GM19043 (cell line): ENCODE data around the gene DDR1.

Source experiments
- ATAC-seq: cut with Tn5 transposase; IDR thresholded peaks from one replicate; pipeline ENCODE4 v1.9.1; 2021; ENCODE audit warnings: low read depth; ENCODE audit not compliant: unreplicated experiment

DDR1 gene

DNA sequence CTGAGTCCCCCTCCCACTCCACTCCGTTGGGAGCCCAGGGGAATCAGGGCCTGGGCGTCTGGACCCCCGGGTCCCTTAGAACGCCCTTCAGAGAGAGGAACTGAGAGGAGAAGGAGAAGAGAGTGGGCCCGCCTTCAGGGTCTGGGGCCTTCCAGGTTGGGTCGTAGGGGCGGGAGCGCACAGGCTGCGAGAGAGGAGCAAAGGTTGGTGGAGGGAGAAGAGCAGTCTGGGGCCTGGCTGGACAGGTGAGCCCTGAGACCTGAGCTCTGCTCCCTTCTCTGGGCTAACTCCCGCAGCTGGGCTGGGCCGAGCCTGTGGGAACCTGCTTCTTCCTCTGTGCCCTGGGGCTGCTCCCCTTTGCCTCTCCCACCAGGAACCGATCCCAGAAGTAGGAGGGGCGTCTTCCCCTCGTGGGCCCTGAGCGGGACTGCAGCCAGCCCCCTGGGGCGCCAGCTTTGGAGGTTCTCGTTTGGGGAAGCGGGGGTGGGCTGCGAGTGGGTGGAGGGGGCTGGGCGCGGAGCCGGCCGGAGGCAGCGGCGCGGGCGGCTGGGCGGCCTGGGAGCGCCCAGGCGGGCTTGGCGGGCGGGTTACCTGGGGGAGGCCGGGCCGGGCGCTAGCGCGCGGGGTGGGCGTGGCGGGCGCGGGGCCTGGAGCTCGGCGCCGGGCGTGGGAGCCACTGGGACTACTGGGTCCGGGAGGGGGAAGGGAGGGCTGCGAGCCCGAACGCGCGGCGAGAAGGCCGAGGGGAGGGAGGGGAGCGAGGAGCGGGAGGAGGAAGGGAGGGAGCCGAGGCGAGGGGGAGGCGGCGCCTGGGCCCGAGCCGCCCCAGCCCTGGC lies at the start of gene DDR1:
DDR1 (plus strand) TSS at position 835 of the 836 bp plus-strand sequence. CDS start 4,211 bp downstream, outside the sequence.
- no peak for ATAC-seq

DNA sequence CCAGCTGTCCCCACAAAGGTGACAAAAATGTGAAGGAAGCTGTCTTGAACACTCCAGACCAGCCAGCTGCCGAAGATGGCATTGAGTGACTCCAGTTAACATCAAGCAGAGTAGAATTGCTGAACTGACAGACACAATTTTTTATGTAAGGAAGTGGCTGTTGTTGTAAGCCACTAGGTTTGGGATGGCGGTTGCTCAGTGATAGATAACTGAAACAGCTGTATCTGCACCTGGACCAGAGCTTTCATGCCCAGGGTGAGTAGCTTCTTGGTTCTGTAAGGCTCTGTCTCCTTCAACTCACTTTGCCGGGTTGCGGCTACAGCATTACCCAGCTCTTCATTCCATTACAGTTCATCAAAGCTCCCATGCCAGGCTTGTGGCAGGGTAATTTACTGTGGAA lies 49.7 kb upstream of the DDR1 start:
- ATAC-seq, result no peak

DNA sequence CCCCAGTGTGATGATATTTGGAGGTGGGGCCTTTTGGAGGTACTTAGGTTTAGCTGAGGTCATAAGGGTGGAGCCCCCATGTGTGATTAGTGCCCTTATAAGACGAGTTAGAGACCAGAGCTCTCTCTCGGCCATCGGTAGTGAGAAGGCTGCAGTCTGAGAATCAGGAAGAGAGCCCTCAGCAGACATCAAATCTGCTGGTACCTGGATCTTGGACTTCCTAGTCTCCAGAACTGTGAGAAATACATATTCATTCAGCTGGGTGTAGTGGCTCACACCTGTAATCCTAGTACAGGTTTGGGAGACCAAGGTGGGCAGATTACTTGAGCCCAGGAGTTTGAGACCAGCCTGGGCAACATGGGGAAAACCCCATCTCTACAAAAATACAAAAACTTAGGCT lies 48.7 kb upstream of the DDR1 start:
- no peak for ATAC-seq

DNA sequence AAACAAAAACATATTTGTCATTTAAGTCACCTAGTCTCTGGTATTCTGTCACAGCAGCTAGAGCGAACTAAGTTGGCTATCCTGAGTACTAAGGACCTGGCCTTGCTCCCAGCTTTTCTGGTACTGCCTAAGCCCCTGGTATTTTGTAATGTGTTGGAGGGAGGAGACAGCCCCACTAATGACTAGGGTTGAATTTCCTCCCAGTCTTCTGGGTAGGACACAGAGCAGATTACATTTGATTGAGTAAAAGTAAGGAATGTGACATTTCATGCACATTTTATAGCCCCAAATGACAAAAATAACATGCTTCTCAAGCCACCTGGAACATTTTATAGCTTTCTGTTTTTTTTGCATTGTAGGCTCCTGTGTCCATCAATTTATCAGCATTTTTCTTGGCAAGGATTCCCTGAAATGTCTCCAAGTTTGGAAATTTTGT lies 47.9 kb upstream of the DDR1 start:
- no peak for ATAC-seq

DNA sequence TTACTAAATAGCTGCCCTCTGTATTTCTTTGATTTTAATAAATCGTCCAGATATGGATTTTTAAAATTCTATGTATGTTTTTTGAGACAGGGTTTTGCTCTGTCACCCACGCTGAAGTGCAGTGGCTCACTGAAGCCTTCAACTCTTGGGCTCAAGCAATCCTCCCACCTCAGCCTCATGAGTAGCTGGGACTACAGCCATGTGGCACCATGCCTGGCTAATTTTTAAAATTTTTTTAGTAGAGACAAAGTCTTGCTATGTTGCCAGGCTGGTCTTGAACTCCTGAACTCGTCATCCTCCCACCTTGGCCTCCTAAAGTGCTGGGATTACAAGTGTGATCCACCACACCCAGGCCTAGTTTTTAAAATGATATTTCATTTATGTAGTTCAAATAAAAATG lies 47.4 kb upstream of the DDR1 start:
- ATAC-seq, result no peak

DNA sequence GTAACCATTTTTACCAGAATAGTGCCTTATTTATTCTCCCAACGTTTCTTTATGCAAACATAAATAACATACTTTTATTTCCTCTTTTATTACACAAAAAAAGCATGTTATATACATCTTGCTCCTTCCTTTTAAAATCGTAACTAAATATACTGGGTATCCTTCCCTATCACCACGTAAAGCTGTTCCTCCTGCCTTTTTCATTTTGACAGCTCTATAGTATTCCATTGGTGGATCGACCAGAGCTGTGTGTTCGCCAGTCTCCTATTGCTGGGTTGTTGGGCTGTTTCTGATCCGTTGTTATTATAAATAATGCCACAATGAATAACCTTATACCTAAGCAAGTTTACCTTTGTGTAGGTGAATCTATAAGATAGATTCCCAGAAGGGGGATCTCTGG lies 46.9 kb upstream of the DDR1 start:
- no peak for ATAC-seq

DNA sequence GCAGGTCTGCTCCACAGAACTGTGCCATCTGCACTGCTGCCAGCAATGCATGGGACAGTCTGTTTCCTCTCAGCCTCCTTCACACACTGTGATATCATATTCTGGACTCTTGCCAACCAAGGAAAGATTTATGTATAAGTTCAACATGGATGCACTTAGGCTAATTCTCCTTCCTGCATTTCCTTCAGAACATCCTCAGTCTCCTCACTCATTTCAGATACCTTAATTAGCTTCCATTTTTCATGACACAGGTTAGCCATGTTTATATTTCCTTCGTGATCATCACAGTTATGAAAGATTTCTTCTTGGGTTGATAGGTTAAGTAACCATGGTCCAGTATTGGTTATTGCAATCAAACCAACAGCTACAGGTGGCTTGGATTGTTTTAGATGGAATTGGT lies 46.4 kb upstream of the DDR1 start:
- ATAC-seq, result no peak

DNA sequence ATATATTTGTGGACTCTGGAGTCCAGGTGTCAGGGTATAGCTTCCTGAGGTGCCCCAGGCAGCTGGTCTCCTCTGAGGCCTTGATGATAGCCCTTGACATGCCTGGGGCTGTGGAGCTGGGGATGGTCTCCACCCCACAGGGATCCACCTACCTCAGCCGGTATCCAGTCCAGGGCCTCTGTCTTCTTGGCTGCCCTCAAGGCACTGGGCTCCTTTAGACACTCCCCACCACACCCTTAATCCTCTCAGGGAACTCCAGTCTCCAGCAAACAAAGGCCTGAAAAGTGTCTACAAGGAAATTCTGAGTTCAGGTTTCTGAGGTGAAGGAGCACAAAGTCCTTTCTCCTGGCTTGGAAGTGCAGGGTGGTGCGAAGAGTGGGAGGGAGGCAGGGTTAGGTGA lies 44.6 kb upstream of the DDR1 start:
- ATAC-seq, result no peak

DNA sequence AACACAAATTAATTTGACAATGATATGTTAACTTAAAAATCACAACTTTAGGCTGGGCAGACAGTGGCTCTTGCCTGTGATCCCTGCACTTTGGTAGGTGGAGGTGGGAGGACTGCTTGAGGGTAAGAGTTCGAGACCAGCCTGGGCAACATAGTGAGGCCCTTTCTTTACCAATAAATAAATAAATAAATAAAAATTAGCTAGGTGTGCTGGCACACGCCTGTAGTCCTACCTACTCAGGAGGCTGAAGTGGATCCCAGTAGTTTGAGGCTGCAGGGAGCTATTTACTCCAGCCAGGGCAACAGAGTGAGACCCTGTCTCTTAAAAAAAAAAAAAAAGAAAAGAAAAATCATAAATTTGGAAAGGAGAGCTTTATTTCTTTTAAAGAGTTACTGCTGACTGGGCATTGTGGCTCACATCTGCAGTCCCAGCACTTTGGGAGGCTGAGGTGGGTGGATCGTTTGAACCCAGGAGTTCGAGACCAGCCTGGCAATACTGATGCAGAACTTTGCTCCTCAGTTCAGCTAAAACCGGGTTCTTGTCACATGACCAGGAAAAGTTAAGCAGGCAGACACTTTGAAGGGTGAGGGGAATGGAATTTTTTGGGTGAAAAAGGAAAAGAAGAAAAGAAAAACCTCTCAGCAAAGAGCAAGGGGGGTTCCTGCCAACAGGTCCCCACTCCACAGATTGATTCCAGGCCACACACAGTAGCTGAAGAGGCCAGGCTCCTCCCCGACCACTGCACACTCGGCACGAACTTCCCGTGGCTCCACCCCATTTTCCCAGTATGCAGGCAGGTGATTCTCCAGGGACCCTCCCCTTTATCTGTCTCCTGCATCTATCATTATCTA lies 44.0 kb upstream of the DDR1 start:
- ATAC-seq, result no peak

DNA sequence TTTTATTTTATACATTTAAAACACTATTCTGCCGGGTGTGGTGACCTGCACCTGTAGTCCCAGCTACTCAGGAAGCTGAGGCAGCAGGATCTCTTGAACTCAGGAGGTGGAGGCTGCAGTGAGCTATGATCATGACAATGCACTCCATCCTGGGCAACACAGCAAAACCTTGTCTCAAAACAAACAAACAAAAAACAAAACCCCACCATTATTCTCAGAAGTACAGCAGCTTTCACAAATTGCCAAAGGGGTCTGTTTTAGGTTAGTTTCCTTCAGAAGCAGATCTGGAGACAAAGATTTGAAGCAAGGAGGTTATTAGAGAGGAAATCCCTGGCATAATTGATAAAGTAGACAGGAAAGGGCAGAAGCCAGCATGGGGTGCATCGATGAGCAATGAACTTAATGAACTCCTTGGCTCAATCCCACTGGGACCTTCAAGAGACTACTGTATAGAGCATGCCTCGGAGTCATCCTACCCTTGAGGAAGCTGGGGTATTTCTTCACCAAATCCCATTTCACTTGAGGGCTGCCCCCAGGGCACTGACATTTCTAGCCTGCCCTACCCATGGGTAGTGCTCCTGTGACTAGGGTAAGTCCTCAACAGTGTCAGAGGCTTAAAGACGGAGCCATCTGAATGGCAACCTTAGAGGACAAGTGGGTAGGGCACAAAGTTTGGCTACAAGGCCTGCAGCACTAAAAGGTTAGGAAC lies 43.2 kb upstream of the DDR1 start:
- ATAC-seq, result no peak

DNA sequence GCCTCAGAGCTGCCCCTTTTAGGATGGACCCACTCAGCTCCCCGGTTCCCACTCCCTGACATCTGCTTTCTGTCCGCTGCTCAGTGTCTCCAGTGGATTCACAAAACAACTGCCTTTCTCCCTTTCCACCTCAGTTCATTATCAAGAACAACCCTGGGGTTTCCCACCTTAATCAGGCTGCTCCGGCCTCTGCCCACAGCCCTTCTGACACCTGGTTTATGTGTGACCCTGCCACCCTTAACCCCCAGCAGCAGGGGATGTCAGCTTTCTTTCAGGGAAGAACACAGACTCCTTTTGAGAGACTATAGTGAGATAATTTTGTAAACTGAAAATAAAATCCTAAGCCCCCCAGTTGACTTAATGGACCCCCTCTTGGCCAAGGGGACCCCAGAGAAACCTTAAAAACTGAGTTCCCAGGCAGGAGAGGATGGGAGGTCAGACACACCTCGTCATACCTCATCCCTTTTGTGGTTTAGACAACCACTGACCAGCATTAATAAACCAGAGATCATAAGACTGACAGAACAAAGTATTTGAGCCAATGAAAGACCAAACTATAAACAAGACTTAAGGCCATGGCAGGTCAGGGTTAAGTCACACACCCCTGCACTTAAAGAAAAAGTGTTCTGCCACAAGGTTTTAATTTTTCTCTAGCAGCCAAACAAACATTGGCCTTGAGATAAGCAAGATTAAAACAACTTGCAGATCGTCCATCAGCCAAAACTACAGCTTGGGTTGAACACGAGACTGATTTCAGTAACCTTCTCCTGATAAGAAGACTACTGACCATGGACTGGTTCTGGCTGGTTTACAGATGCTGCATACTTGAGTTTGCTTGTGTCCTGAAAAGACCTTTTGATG lies 42.4 kb upstream of the DDR1 start:
- ATAC-seq, result no peak

DNA sequence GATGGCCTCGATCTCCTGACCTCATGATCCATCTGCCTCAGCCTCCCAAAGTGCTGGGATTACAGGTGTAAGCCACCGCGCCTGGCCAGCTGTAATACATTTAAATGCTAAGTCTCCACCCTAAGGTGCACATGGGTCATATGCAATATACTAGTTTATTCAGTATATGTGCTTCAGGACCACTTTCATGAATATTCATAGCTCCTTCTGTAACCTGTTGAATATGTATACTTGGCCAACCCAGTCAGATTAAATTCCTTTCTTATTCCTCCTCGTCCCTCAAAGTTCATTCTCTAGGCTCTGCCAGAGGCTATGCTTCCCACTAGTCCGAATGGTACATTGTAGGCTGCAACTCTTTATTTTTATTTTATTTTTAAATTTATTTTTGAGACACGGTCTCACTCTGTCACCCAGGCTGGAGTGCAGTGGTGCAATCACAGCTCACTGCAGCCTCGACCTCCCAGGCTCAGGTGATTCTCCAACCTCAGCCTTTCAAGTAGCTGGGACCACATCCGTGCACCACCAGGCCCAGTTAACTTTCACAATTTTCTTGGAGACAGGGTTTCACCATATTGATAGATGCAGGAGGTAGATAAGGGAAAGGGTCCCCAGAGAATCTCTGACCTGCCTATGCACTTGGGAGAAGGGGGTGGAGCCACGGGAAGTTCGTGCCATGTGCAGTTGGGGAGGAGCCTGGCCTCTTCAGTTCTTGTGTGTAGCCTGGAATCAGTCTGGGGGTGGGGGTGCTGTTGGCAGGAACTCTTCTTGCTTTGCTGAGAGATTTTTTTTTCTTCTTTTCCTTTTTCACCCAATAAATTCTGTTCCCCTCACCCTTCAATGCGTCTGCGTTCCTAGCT lies 41.3 kb upstream of the DDR1 start:
- ATAC-seq, result no peak

DNA sequence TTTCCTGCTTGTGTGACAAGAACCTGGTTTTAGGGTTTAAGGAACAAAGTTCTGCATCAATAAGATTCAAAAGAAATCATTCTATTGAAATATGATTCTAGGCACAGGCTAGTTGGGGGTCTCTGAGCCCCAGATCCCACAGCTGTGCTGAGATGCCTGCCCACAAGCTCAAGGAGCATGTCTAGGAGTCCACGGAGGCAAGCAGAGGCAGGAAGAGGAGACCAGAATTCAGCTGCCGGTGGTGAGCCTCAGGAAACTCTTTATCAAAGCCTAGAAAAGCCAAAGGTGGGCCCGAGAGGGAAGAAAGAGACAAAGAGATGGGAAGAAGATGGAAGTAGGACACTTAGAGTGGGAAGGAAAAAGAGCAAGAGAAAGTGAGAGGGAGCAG lies 40.7 kb upstream of the DDR1 start:
- ATAC-seq, result no peak

DNA sequence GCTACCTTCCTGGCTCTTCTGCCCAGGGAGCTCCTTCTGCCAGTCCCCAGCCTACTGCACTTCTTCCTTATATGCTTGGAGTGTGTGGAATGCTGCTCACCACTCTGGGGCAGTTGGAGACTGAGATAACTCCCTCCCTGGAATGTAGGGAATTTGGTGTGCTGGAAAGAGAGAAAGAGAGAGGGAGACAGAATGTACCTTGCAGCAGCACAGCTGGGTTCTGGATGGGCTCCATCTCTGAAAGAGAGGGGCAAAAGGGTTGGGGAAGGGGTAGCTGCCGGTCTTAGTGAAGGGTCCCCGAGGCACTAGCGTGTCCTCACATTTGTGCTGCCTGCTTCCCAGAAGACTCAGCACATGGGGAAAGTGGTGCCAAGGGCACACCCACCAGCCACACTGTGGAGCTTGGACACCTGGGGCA lies 40.2 kb upstream of the DDR1 start:
- ATAC-seq, result no peak

DNA sequence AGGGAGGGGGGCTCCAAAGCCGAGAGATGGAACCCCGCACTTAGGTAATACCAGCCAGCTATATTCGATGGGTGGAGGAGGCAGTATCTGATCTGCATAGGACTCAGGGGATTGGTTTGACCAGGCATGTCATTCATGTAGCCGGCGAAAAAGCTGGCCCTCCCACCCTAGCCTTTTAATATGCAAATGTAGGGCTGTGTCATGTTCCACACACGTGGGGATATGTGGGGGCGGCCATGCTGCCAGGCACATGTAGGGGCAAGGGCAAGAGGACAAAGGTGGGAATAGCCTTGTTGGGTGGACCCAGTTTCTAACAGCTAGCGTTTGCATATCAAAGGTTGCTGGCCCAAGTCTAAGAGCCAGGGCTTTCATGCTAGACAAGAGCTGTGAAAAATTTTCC lies 39.1 kb upstream of the DDR1 start:
- ATAC-seq, result no peak

DNA sequence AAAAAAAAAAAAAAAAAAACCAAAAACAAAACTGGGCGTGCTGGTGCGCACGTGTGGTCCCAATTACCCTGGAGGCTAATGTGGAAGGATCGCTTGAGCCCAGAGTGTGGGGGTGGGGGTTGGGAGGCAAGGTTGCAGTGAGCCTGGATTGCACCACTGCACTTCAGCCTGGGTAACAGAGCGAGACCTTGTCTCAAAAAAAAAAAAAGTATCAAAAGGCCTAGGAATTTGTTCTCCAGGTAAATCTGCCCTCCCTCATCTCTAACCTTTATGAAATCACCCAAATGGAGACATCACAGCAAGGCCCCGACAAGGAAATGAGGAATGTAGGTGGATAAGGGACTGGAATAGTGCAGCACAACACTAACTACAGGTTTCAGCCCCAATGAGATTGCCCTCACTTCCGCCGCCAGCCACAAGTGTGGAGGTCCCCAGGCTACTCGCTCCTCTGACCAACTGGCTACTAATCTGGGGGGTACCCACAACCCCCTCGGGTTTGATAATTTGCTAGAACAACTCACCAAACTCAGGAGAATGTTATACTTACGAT lies 36.8 kb upstream of the DDR1 start:
- ATAC-seq, result no peak

DNA sequence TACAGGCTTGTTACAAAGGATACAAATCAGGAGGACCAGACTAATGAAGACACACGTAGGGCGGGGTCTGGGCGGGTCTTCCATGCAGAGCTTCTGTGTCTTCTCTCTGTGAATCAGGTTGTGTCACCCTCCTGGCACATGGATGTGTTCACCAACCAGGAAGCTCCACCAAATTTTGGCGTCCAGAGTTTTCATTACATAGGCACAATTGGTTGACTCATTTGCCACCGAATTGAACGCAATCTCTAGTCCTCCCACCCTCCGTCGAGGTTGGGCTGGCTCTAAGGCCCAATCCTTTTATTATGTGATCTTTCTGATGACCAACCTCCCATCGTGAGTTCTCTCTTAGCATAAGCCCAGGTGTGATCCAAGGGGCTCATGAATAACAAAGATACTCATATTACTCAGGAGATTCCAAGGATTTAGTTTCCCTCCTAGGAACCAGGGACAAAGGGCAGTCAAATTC lies 36.3 kb upstream of the DDR1 start:
- no peak for ATAC-seq

DNA sequence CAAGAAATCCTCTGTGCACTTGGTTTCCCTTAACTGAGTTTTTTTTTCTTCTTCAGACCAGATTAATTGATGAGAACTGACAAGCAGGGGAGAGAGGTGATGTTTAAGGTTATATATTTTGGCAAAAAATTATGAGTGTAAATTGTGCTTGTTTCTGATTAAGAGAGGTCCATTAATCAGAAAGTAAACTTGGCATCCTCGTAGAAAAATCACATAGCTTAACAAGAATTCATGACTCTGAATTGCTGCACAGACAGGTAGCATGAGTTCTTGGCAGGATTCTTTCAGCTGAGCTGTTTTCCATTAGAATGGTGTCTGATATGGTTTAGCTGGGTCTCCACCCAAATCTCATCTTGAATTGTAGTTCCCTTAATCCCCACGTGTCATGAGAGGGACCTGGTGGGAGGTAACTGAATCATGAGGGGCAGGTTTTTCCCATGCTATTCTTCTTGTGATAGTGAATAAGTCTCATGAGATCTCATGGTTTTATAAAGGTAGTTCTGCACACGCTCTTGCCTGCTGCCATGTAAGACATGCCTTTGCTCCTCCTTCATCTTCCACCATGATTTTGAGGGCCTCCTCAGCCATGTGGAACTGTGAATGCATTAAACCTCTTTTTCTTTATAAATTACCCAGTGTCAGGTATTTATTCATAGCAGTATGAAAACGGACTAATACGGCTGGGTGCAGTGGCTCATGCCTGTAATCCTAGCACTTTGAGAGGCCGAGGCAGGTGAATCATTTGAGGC lies 34.2 kb upstream of the DDR1 start:
- ATAC-seq, result no peak
